Caki2 (cell line): Measurements from ENCODE around the gene HHAT. TPM values are rescaled to one million over a fixed set of nuclear protein-coding genes. Genes with fewer than 3 reads are reported as not detected.
A peak's percentile ranks its signal among the peaks of the same experiment; 100 is the strongest.

Source experiments
- DNase-seq: peaks from one replicate; pipeline ENCODE4 v3.0.0-alpha.2; 2015; ENCODE audit warnings: low read depth
- in situ Hi-C: cut with HindIII; loops from 2 replicates; pipeline ENCODE4 v1.10.0; 2016; ENCODE audit warnings: low sequenced_read_pairs, low pct_unique_long_range_greater_than_20kb, mixed read lengths
- total RNA-seq: library from RNA; depleted of rRNA; stranded (reverse); fragments of >200 nt; shearing (Covaris generic); gene quantifications from 2 replicates; pipeline ENCODE4 v1.2.3, GENCODE V29; 2014; ENCODE audit warnings: low replicate concordance

Gene HHAT
- total RNA-seq, 1 experiment from 2014 or later: 6.2 TPM

DNA sequence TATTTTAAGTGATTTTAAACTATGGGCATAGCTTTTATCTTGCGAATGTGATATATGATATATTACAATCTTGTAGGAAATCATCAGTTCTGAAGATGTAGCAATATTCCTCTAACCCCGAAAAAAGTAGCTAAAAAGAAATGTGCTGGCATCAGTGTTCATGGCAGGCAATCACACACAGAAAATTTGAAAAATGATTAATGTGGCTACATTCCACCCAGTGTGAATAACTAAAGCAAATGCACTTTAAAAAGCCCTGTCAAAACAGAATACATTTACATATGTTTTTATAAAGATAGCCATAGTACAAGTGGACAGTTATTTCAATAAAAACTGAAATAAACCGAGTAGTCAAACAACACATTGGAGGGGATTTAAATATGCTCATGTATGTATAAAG, 260.2 kb downstream of the HHAT start:
- DNase-seq: no peak
- in situ Hi-C loops: no loop called here

DNA sequence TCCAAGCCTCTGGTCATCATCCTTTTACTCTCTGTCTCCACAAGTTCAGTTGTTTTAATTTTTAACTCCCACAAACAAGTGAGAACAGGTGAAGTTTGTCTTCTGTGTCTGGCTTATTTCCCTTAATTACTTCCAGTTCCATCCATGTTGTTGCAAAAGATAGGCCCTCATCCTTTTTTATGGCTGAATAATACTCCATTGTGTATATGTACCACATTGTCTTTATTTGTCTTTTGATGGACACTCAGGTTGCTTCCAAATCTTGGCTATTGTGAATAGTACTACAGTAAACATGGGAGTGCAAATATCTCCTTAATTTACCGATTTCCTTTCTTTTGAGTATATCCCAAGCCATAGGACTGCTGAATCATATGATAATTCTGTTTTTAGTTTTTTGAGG, 262.5 kb downstream of the HHAT start:
- no peak for DNase-seq
- in situ Hi-C loops: no loop called here

- no peak for DNase-seq
- in situ Hi-C loops: no loop called here
Observed at GRCh38 chr1:210594605-210595004, 265.9 kb downstream of the HHAT start.

GRCh38 chr1:210596641-210597040, 267.9 kb downstream of the HHAT start:
- in situ Hi-C loops: no loop called here
- DNase-seq: no peak

DNA sequence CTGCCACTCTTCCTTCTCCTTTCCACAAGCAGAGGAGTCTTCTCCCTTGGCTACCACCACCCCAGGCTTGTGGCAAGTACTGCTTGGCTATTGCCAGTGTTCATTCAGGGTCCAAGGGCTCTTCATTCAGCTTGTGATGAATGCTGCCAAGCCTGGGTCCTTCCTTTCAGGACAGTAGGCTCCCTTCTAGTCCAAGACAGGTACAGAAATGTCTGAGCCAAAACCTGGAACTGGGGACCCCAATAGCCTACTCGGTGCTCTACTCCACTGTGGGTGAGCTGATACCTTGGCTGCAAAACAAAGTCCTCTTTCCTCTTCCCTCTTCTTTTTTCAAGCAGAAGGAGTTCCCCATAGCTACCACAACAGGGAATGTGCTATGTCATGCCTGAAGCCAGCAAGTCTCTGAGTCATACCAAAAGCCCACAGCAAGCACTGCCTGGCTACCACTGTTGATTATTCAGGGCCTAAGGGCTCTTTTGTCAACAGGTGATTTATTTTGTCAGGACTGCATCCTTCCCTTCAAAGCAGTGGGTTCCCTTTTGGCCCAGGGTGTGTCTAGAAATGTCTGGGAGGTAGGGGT, 268.9 kb downstream of the HHAT start:
- in situ Hi-C loops: no loop called here
- DNase-seq: peak; percentile 92

DNA sequence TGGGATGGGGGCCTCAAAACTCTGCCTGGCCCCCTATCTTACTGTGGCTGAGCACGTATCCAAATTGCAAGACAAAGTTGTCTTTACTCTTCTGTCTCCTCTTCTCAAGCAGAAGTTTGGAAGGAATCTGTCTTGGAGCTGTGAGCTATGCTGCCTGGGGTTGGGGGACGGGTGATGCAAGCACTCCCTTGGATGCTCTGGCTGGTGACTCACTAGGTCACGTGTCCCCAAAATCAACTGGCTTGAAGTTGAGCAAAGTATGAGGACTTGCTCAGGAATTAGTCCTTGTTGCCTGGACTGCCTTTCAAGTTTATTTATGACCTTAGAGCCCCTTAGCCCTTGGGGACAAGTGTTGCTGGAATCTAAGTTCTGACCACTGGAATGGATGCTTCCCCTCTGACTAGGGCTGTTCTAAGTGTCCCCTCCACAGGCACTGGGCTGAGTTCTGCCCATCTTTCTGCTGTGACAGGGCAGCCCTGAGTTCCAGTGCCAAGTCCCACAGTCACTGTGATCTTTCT, 269.5 kb downstream of the HHAT start:
- in situ Hi-C loops: no loop called here
- DNase-seq: peak; percentile 88

GRCh38 chr1:210600421-210601159, 271.9 kb downstream of the HHAT start:
- DNase-seq: no peak
- in situ Hi-C loops: no loop called here

- in situ Hi-C loops: no loop called here
Observed at GRCh38 chr1:210603123-210603522, 274.4 kb downstream of the HHAT start.

DNA sequence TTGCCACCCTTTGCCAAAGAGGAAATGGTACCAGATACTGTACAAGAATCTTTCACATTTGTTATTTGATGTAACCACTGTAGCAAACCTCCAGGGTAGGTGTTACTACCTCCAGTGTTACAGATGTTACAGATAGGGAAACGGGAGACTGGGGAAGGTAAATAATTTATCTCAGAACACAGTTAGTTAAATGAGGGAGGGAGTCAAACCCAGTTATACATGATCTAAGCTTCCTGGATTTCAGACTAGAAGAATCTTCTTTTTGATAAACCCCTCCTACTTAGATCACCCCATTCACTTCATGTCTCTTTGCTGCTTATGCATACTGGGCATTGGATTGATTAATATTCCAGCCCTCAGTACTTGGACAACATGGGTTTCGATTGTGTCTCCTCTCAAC, 276.4 kb downstream of the HHAT start:
- in situ Hi-C loops: no loop called here
- no peak for DNase-seq

More at GRCh38 chr1:210603123-210603522, 274.4 kb downstream of the HHAT start:
- DNase-seq: no peak

DNA sequence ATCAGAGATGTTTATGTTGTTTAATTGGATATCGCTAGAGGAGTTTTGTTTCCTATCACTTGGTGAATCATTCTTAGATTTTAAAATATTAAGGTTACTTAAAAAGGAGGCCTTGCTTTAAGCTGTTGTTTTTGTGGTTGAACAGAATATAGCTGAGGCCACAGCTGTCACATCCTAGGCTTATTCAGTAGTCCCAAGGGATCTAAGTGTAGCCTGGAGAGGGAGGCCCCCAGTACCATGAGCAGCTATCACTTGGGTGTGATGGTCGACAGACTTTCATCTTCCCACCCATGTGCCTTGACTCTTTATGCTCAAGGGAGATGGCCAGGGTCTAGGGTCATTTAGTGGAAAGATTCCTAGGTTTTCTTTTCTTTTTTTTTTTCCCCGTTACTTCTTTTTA, 278.7 kb downstream of the HHAT start:
- in situ Hi-C loops: no loop called here
- DNase-seq: no peak

DNA sequence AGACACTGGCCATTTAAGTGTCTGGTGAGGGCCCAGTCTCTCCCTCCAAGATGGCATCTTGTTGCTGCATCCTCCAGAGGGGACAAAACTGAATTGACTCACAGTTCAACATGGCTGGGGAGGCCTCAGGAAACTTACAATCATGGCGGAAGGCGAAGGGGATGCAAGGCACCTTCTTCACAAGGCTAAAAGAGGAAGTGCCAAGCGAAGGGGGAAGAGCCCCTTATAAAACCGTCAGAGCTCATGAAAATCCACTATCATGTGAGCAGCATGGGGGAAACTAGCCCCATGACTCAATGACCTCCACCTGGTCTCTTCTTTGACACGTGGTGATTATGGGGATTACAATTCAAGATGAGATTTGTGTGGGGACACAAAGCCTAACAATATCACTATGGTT, 280.1 kb downstream of the HHAT start:
- DNase-seq: no peak

DNA sequence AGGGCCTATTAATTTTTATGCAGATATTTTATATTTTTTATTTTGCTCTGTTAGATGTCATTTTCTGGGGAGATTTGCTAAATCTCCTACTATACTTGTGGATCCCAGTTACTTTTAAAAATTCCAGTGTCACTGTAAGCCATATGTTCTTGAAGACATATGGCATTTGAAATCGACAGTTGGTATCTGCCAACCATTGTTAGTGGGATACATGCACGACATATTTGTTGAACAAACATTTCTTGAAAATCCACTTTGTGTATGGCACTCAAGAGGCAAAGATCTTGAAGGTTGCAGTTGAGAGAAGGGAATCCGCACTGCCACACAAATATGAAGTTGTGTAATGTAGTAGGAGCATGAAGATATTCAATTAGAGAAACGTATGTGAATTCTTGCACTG, 287.7 kb downstream of the HHAT start:
- in situ Hi-C loops: no loop called here

More for the DNA sequence above, 280.1 kb downstream of the HHAT start:
- in situ Hi-C loops: no loop called here

GRCh38 chr1:210617293-210617692, 288.6 kb downstream of the HHAT start:
- DNase-seq: no peak
- in situ Hi-C loops: no loop called here

More for the DNA sequence above, 287.7 kb downstream of the HHAT start:
- no peak for DNase-seq

DNA sequence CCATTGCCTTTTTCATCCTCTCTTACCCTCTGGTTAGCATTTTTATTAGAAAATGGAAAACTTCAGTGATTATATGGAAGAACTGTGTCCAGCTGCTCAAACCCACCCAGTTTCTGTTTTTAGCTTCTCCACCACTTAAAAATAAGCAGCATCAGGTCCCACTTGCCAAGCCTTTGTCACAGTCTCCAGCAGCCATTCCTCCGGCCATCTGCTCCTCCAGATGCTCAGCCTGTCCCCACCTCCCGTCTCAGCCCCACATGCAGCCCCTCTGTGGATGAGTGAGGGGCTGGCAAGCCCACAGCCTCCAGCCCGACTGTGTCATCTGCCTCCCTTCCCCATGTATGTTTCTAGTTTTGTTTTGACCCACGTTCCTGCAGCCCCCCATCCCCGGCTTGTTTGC, 289.7 kb downstream of the HHAT start:
- DNase-seq: no peak
- in situ Hi-C loops: no loop called here

DNA sequence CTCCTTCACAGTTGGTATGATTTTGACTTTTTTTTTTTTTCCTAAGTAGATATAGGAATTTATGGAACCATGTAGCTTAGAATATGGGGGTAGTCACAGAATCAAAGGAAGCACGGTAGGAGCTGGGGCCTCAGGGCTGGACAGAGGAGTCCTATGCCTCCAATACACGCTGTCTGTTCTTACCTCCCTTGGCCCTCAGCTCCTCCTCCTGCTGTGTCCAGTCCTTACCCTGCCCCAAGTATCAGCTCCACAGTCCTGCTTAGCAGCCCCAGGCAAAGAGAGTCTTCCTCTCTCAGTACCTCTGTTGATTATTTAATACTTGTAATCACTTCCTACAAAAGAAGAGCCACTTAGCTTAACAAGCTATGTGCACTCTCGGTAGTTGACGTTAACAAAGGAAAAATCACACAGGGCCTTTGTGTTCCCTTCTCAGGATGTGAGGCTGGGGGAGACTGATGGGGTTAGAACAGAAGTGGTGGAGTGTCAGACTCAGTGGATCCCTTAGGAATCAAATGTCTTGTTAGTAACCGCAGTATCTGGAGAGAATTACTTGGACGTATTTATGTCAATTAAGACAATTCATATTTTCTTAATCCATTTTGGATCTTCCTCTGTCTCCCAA, 292.3 kb downstream of the HHAT start:
- no peak for DNase-seq
- in situ Hi-C loops: no loop called here

DNA sequence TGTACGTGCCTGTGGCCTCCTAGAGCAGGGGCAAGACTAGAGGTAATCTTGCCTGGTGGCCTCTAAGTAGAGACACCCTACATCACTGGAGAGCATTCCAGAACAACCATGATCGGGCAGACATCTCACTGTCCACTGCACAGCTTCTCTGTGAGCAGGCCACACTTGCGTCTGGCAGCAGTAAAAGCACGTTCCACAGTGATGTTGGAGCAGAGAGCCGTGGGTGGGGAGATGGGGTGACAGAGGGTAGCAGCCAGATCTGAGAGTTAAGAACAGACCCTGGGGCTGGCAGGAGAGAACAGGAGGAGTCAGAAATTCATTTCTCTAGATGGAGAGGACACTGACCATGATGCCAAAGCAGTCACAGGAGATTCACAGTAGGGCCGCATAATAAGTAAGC, 293.0 kb downstream of the HHAT start:
- in situ Hi-C loops: no loop called here
- no peak for DNase-seq

GRCh38 chr1:210624722-210625121, 296.0 kb downstream of the HHAT start:
- no peak for DNase-seq
- in situ Hi-C loops: no loop called here

DNA sequence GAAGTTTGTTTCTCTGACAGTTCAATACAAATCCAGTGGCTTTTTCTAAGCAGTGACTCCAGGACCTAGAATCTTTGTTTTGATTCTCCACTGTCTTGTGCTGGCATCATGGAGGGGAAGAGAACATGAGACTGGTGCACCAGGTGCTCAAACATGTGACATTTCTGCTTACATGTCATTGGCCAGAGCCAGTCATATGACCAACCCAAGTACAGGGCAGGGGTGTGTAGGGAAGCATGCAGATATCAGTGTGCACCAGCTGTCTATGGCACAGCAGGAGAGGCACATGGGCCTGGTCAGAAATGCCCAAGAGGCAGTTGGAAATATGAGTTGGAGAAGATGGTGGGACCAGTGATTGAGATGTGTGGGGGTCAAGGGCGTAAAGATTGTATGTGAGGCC, 297.0 kb downstream of the HHAT start:
- DNase-seq: no peak
- in situ Hi-C loops: no loop called here

DNA sequence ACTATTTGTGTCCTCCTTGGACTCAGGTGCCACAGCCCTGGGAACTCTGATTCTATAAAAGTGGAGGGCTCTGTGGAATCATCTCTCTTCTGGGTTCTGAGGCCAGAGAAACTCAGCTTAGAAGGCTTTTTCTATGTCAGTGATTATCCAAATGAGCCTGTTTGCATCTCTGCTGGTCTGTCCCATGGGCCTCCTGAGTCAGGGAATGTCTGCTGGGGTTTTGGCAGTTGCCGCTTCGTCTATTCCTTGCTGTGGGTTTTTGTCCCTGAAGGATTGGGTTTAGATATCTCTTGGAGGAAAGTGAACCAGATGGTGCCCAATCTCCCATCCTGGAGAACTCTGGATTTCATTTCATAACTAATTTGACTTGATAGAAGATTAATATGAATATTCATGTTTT, 297.6 kb downstream of the HHAT start:
- in situ Hi-C loops: no loop called here

More for the DNA sequence above, 297.6 kb downstream of the HHAT start:
- no peak for DNase-seq
